ENCODE results near the gene TLE4. TPM values are rescaled to one million over a fixed set of nuclear protein-coding genes. Genes with fewer than 3 reads are reported as not detected.

The TLE4 gene
- total and polyA plus RNA-seq, 8 donors = 6.2 to 85.2 (median 22.0) TPM

GRCh38 chr9:79707589-79707988 is 135.8 kb downstream of the TLE4 start:
- TF ChIP-seq POLR2A (IDR thresholded peaks at IDR 0.05) = no peak
- TF ChIP-seq CTCF (IDR thresholded peaks at IDR 0.05) = no peak
- TF ChIP-seq POLR2AphosphoS5 (IDR thresholded peaks at IDR 0.05) = no peak
- TF ChIP-seq EP300 (IDR thresholded peaks at IDR 0.05) = no peak
- peaks cover 17 to 75% (median 74%) of the 10 kb centered on the region in 4 donors for H3K36me3 ChIP-seq
- no peak overlapping the region for H3K4me3 ChIP-seq
- DNase-seq = no peak
- no peaks in the 10 kb centered on the region for H3K9me3 ChIP-seq
- no peaks in the 10 kb centered on the region for H3K4me1 ChIP-seq
- intact Hi-C loops (cut with DNase I; ENCODE audit: low total_unique reads) = no loop called here
- no peak overlapping the region for H3K27ac ChIP-seq
- H3K27me3 ChIP-seq = no peaks in the 10 kb centered on the region
- 95 to 98% (median 97%) methylated on average over 2 of the region's 2 CpGs for WGBS, 5 donors

GRCh38 chr9:79708541-79708940 is 136.8 kb downstream of the TLE4 start:
- no peak for DNase-seq
- no peak overlapping the region for H3K27ac ChIP-seq
- no peaks in the 10 kb centered on the region for H3K27me3 ChIP-seq
- TF ChIP-seq POLR2A (IDR thresholded peaks at IDR 0.05) = no peak
- no peaks in the 10 kb centered on the region for H3K9me3 ChIP-seq
- peaks cover 17 to 84% (median 81%) of the 10 kb centered on the region in 4 donors for H3K36me3 ChIP-seq
- WGBS, 5 donors = 95 to 98% (median 96%) methylated on average over 13 of the region's 13 CpGs
- H3K4me1 ChIP-seq = no peaks in the 10 kb centered on the region
- intact Hi-C loops (cut with DNase I; ENCODE audit: low total_unique reads) = no loop called here
- H3K4me3 ChIP-seq = no peak overlapping the region

- no peak for DNase-seq
- Histone ChIP-seq H3K27ac (no peak overlapping the region), H3K27me3 (no peaks in the 10 kb centered on the region), H3K36me3 (peaks cover 17 to 92% (median 83%) of the 10 kb centered on the region in 4 donors), H3K4me1 (no peaks in the 10 kb centered on the region), H3K4me3 (no peak overlapping the region), H3K9me3 (no peaks in the 10 kb centered on the region)
- intact Hi-C loops (cut with DNase I; ENCODE audit: low total_unique reads) = no loop called here
- TF ChIP-seq POLR2AphosphoS5 (IDR thresholded peaks at IDR 0.05) (no peak), CTCF (IDR thresholded peaks at IDR 0.05) (no peak), EP300 (IDR thresholded peaks at IDR 0.05) (no peak), POLR2A (IDR thresholded peaks at IDR 0.05) (no peak)
- 92 to 96% (median 93%) methylated on average over 7 of the region's 7 CpGs for WGBS, 5 donors
These were observed 138.2 kb downstream of the TLE4 start for GRCh38 chr9:79709743-79710674.

GRCh38 chr9:79711874-79712273 is 140.1 kb downstream of the TLE4 start:
- Histone ChIP-seq H3K4me1 (no peaks in the 10 kb centered on the region), H3K27ac (no peak overlapping the region), H3K27me3 (no peaks in the 10 kb centered on the region), H3K4me3 (no peak overlapping the region), H3K36me3 (peaks cover 25 to 92% (median 83%) of the 10 kb centered on the region in 4 donors), H3K9me3 (no peaks in the 10 kb centered on the region)
- no peak for TF ChIP-seq POLR2A (IDR thresholded peaks at IDR 0.05)
- DNase-seq = no peak
- intact Hi-C loops (cut with DNase I; ENCODE audit: low total_unique reads) = no loop called here

GRCh38 chr9:79719021-79719420 is 147.3 kb downstream of the TLE4 start:
- no peaks in the 10 kb centered on the region for H3K27me3 ChIP-seq
- TF ChIP-seq POLR2A (IDR thresholded peaks at IDR 0.05) (no peak), POLR2AphosphoS5 (IDR thresholded peaks at IDR 0.05) (no peak)
- H3K4me1 ChIP-seq = no peaks in the 10 kb centered on the region
- peaks cover 44 to 97% (median 95%) of the 10 kb centered on the region in 4 donors for H3K36me3 ChIP-seq
- DNase-seq = no peak
- intact Hi-C loops (cut with DNase I; ENCODE audit: low total_unique reads) = no loop called here
- H3K4me3 ChIP-seq = no peak overlapping the region
- no peak overlapping the region for H3K27ac ChIP-seq
- H3K9me3 ChIP-seq = no peaks in the 10 kb centered on the region
- WGBS, 5 donors = 79 to 98% (median 98%) methylated on average over 2 of the region's 2 CpGs

GRCh38 chr9:79719989-79720388 is 148.2 kb downstream of the TLE4 start:
- no peaks in the 10 kb centered on the region for H3K9me3 ChIP-seq
- H3K27me3 ChIP-seq = no peaks in the 10 kb centered on the region
- intact Hi-C loops (cut with DNase I; ENCODE audit: low total_unique reads) = no loop called here
- no peak for DNase-seq
- H3K4me1 ChIP-seq = no peaks in the 10 kb centered on the region
- H3K27ac ChIP-seq = no peak overlapping the region
- WGBS, 5 donors = 93 to 98% (median 98%) methylated on average over 11 of the region's 11 CpGs
- TF ChIP-seq EP300 (IDR thresholded peaks at IDR 0.05) (no peak), POLR2A (IDR thresholded peaks at IDR 0.05) (no peak), CTCF (IDR thresholded peaks at IDR 0.05) (no peak), POLR2AphosphoS5 (IDR thresholded peaks at IDR 0.05) (no peak)
- H3K36me3 ChIP-seq = peaks cover 46 to 99% (median 97%) of the 10 kb centered on the region in 4 donors
- H3K4me3 ChIP-seq = no peak overlapping the region

All from stomach (tissue), 9 donors.